Measurements from ENCODE around the gene ATG7. TPM values are rescaled to one million over a fixed set of nuclear protein-coding genes. Genes with fewer than 3 reads are reported as not detected.

The ATG7 gene
- total RNA-seq, 1 donor: 97.9 TPM

GRCh38 chr3:11230832-11231231 lies 41.4 kb upstream of the ATG7 start:
- no peak overlapping the region for H3K4me3 ChIP-seq (ENCODE audit: low read depth, low read length)
- TF ChIP-seq CTCF (IDR thresholded peaks at IDR 0.05; ENCODE audit: insufficient read depth, low read length): no peak
- DNase-seq (ENCODE audit: low read depth): no peak

- no peak for DNase-seq (ENCODE audit: low read depth)
- TF ChIP-seq CTCF (IDR thresholded peaks at IDR 0.05; ENCODE audit: insufficient read depth, low read length): no peak
- no peak overlapping the region for H3K4me3 ChIP-seq (ENCODE audit: low read depth, low read length)
Observed at GRCh38 chr3:11235385-11235784, 36.8 kb upstream of the ATG7 start.

GRCh38 chr3:11236588-11237461 lies 35.4 kb upstream of the ATG7 start:
- DNase-seq (ENCODE audit: low read depth): peak; percentile 73
- TF ChIP-seq CTCF (IDR thresholded peaks at IDR 0.05; ENCODE audit: insufficient read depth, low read length): peak; percentile 70
- H3K4me3 ChIP-seq (ENCODE audit: low read depth, low read length): no peak overlapping the region

GRCh38 chr3:11238060-11238459 lies 34.1 kb upstream of the ATG7 start:
- no peak for TF ChIP-seq CTCF (IDR thresholded peaks at IDR 0.05; ENCODE audit: insufficient read depth, low read length)
- no peak overlapping the region for H3K4me3 ChIP-seq (ENCODE audit: low read depth, low read length)

GRCh38 chr3:11238880-11239279 lies 33.3 kb upstream of the ATG7 start:
- DNase-seq (ENCODE audit: low read depth): peak; percentile 94
- TF ChIP-seq CTCF (IDR thresholded peaks at IDR 0.05; ENCODE audit: insufficient read depth, low read length): no peak
- no peak overlapping the region for H3K4me3 ChIP-seq (ENCODE audit: low read depth, low read length)

More at GRCh38 chr3:11238060-11238459, 34.1 kb upstream of the ATG7 start:
- DNase-seq (ENCODE audit: low read depth): peak; percentile 94

GRCh38 chr3:11239796-11240195 lies 32.4 kb upstream of the ATG7 start:
- no peak for TF ChIP-seq CTCF (IDR thresholded peaks at IDR 0.05; ENCODE audit: insufficient read depth, low read length)
- no peak overlapping the region for H3K4me3 ChIP-seq (ENCODE audit: low read depth, low read length)
- DNase-seq (ENCODE audit: low read depth): no peak
